Measurements from ENCODE around the gene KCNJ12.
"Not testable (repeated sequence)": the region's sequence is repeated elsewhere in the genome, so short reads cannot be mapped to it uniquely, and the experiment has no call there.

The KCNJ12 gene

GRCh38 chr17:21425321-21425720 is 49.2 kb downstream of the KCNJ12 start:
- no peaks in the 10 kb centered on the region for H3K4me1 ChIP-seq (ENCODE audit: control insufficient read depth, insufficient read depth, low read length)
- no peaks in the 10 kb centered on the region for H3K36me3 ChIP-seq (ENCODE audit: control insufficient read depth in 2 of 2, insufficient read depth in 1 of 2, low read length in 2 of 2)
- CTCF ChIA-PET, result no interaction called here
- no peaks in the 10 kb centered on the region for H3K9me3 ChIP-seq (ENCODE audit: control insufficient read depth, insufficient read depth, low read depth, low read length)
- no peak overlapping the region for H3K4me3 ChIP-seq (ENCODE audit: low read depth, low read length)
- POLR2A ChIA-PET, result no interaction called here
- TF ChIP-seq ZNF449 (tag by site-specific recombination; IDR thresholded peaks at IDR 0.05) (no peak), ZEB2 (tag by site-specific recombination; IDR thresholded peaks at IDR 0.05) (no peak), ZNF362 (tag by site-specific recombination; IDR thresholded peaks at IDR 0.05) (no peak), ZNF133 (tag by site-specific recombination; IDR thresholded peaks at IDR 0.05) (no peak), ZNF10 (tag by site-specific recombination; IDR thresholded peaks at IDR 0.05) (0 out of 2 replicates have a peak, but pooled peaks have one; percentile 39), ZNF645 (tag by site-specific recombination; IDR thresholded peaks at IDR 0.05) (no peak), ZNF341 (tag by site-specific recombination; IDR thresholded peaks at IDR 0.05; ENCODE audit: low read depth) (no peak)
- H3K27ac ChIP-seq (ENCODE audit: extremely low read depth, low read depth, low read length), result no peak overlapping the region

GRCh38 chr17:21425736-21426135 is 49.6 kb downstream of the KCNJ12 start:
- CTCF ChIA-PET, result no interaction called here

GRCh38 chr17:21426246-21426645 is 50.1 kb downstream of the KCNJ12 start:
- H3K36me3 ChIP-seq (ENCODE audit: control insufficient read depth in 2 of 2, insufficient read depth in 1 of 2, low read length in 2 of 2); H3K4me1 ChIP-seq (ENCODE audit: control insufficient read depth, insufficient read depth, low read length); H3K27ac ChIP-seq (ENCODE audit: extremely low read depth, low read depth, low read length); CTCF ChIA-PET; H3K9me3 ChIP-seq (ENCODE audit: control insufficient read depth, insufficient read depth, low read depth, low read length); POLR2A ChIA-PET; H3K4me3 ChIP-seq (ENCODE audit: low read depth, low read length): not testable (repeated sequence)

More at GRCh38 chr17:21425736-21426135, 49.6 kb downstream of the KCNJ12 start:
- Histone ChIP-seq H3K9me3 (ENCODE audit: control insufficient read depth, insufficient read depth, low read depth, low read length) (no peaks in the 10 kb centered on the region), H3K36me3 (ENCODE audit: control insufficient read depth in 2 of 2, insufficient read depth in 1 of 2, low read length in 2 of 2) (no peaks in the 10 kb centered on the region), H3K4me3 (ENCODE audit: low read depth, low read length) (no peak overlapping the region), H3K27ac (ENCODE audit: extremely low read depth, low read depth, low read length) (no peak overlapping the region), H3K4me1 (ENCODE audit: control insufficient read depth, insufficient read depth, low read length) (no peaks in the 10 kb centered on the region)
- POLR2A ChIA-PET, result no interaction called here
- TF ChIP-seq SCRT2 (tag by site-specific recombination; IDR thresholded peaks at IDR 0.05), result peak; percentile 77; the same call in 1 of the 2 replicates
- no peak for TF ChIP-seq ZNF350 (tag by site-specific recombination; IDR thresholded peaks at IDR 0.05)
- TF ChIP-seq HOXD13 (CRISPR knock-in tag; IDR thresholded peaks at IDR 0.05; ENCODE audit: borderline replicate concordance), result no peak
- TF ChIP-seq ZNF596 (tag by site-specific recombination; IDR thresholded peaks at IDR 0.05), result no peak
- no peak for TF ChIP-seq ZNF175 (tag by site-specific recombination; IDR thresholded peaks at IDR 0.05)
- TF ChIP-seq EGR2 (tag by site-specific recombination; IDR thresholded peaks at IDR 0.05; ENCODE audit: low read depth), result 0 out of 2 replicates have a peak, but pooled peaks have one; percentile 30
- TF ChIP-seq ZNF585B (tag by site-specific recombination; IDR thresholded peaks at IDR 0.05), result no peak
- TF ChIP-seq SCRT1 (tag by site-specific recombination; IDR thresholded peaks at IDR 0.05; ENCODE audit: borderline replicate concordance), result peak; percentile 30; the same call in 1 of the 2 replicates
- TF ChIP-seq ZNF416 (tag by site-specific recombination; IDR thresholded peaks at IDR 0.05), result no peak

- H3K36me3 ChIP-seq (ENCODE audit: control insufficient read depth in 2 of 2, insufficient read depth in 1 of 2, low read length in 2 of 2); H3K4me3 ChIP-seq (ENCODE audit: low read depth, low read length); H3K9me3 ChIP-seq (ENCODE audit: control insufficient read depth, insufficient read depth, low read depth, low read length); POLR2A ChIA-PET; H3K27ac ChIP-seq (ENCODE audit: extremely low read depth, low read depth, low read length); CTCF ChIA-PET; H3K4me1 ChIP-seq (ENCODE audit: control insufficient read depth, insufficient read depth, low read length): not testable (repeated sequence)
Observed at GRCh38 chr17:21426876-21427275, 50.7 kb downstream of the KCNJ12 start.

- H3K4me1 ChIP-seq (ENCODE audit: control insufficient read depth, insufficient read depth, low read length); H3K9me3 ChIP-seq (ENCODE audit: control insufficient read depth, insufficient read depth, low read depth, low read length); H3K27ac ChIP-seq (ENCODE audit: extremely low read depth, low read depth, low read length); CTCF ChIA-PET; POLR2A ChIA-PET; H3K4me3 ChIP-seq (ENCODE audit: low read depth, low read length); H3K36me3 ChIP-seq (ENCODE audit: control insufficient read depth in 2 of 2, insufficient read depth in 1 of 2, low read length in 2 of 2): not testable (repeated sequence)
Observed at GRCh38 chr17:21427727-21428126, 51.6 kb downstream of the KCNJ12 start.

GRCh38 chr17:21428752-21429424 is 52.7 kb downstream of the KCNJ12 start:
- H3K27ac ChIP-seq (ENCODE audit: extremely low read depth, low read depth, low read length); H3K4me3 ChIP-seq (ENCODE audit: low read depth, low read length); H3K4me1 ChIP-seq (ENCODE audit: control insufficient read depth, insufficient read depth, low read length); H3K36me3 ChIP-seq (ENCODE audit: control insufficient read depth in 2 of 2, insufficient read depth in 1 of 2, low read length in 2 of 2); H3K9me3 ChIP-seq (ENCODE audit: control insufficient read depth, insufficient read depth, low read depth, low read length); POLR2A ChIA-PET; CTCF ChIA-PET: not testable (repeated sequence)
